GM21447 (cell line): ENCODE results near the gene C11orf87.

ENCODE experiments used
- ATAC-seq: cut with Tn5 transposase; IDR thresholded peaks from one replicate; pipeline ENCODE4 v1.9.1; 2021; ENCODE audit not compliant: unreplicated experiment

Gene C11orf87

DNA sequence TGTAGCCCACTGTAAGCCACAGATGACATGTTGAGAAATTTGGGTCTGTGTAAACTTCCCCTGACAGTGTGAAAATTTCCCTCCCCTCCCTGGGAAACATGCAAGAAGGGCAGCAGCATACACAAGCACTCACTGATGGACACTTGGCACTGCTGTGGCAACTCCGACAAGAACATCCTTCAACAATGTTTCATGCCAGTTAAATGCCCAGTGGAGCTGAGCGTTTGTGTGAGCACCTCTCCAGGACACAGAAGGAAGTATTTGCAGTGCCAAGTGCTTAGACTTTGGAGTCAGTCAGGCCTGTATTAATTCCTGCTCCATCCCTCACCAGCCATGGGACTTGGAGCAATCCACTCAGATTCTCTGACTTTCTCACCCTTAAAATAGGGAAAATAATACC is 17.7 kb downstream of the C11orf87 start:
- ATAC-seq, result no peak

DNA sequence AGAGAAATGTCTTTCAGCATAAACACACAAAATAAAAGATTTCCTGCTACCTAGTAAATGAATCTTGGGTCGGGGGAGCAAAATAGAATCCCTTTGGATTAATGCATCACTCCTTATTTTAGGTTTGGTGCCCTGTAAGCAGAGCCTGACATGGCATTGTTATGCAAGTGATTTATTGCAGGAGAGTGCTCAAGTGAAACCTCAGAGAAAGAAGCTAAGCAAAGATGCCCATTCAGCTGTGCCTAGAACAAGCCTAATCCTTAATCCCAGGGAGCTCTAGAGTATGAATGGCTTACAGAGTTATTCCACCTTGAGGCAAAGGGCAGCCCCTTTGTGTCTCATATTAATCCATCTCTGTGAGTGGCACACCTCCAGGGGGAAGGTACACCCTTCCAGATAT is 21.1 kb downstream of the C11orf87 start:
- no peak for ATAC-seq

DNA sequence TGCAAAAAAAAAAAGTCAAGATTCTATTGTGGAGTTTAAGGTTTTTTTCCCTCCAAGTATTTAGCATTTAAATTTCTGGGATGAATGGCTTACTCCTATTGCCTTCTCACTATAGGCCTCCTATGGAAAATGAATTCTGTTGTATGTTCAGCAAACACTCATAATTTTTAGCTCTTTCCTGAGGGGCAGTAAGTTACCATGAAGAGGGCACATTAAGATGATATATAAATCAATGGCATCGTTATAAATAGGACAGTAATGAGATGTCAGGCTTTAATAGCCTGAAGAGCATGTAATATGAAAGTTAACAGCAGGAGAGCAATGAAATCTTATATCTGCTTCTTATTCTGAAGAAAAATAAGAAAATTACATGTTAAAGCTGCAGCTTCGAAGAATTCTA is 32.9 kb downstream of the C11orf87 start:
- no peak for ATAC-seq
